ENCODE results near the gene SKI. TPM values are rescaled to one million over a fixed set of nuclear protein-coding genes. Genes with fewer than 3 reads are reported as not detected.
"Not testable (repeated sequence)": the region's sequence is repeated elsewhere in the genome, so short reads cannot be mapped to it uniquely, and the experiment has no call there.

The SKI gene
- total RNA-seq, 1 donor from 2014 or later: 26.9 TPM

GRCh38 chr1:2326524-2326923 lies 98.4 kb downstream of the SKI start:
- Histone ChIP-seq H3K4me3 (ENCODE audit: low read depth, low read length) (no peak overlapping the region), H3K27me3 (ENCODE audit: control insufficient read depth, insufficient read depth, low read length) (peaks cover 8% of the 10 kb centered on the region), H3K36me3 (ENCODE audit: control insufficient read depth, insufficient read depth, low read length) (no peaks in the 10 kb centered on the region)
- TF ChIP-seq CTCF (IDR thresholded peaks at IDR 0.05; ENCODE audit: insufficient read depth, low read length, poor library complexity, severe bottlenecking): no peak
- no peak for DNase-seq (ENCODE audit: low read depth)

GRCh38 chr1:2327162-2327561 lies 99.0 kb downstream of the SKI start:
- H3K4me3 ChIP-seq (ENCODE audit: low read depth, low read length): not testable (repeated sequence)

DNA sequence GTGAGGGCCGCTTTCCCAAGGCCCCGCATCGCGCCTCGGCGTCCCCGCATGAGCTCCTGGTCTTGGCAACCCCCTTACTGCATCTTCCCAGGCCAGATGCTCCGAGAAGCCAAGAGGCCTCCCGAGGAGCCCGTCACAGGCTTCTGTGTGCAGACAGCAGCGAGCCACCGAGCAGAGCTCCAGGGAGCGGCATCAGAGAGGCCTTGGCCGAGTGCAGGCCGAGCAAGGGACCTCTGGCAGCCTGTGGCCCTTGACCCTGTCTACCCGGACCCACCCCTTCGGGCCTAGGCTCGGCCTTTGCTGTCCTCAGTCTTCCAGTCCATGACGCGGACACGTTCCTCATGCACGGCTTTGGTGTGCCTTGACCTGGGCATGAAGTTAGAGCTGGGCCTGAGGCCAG lies 99.7 kb downstream of the SKI start:
- no peak for TF ChIP-seq CTCF (IDR thresholded peaks at IDR 0.05; ENCODE audit: insufficient read depth, low read length, poor library complexity, severe bottlenecking)
- Histone ChIP-seq H3K4me3 (ENCODE audit: low read depth, low read length) (no peak overlapping the region), H3K36me3 (ENCODE audit: control insufficient read depth, insufficient read depth, low read length) (no peaks in the 10 kb centered on the region), H3K27me3 (ENCODE audit: control insufficient read depth, insufficient read depth, low read length) (peaks cover 8% of the 10 kb centered on the region)
- no peak for DNase-seq (ENCODE audit: low read depth)

More at GRCh38 chr1:2327162-2327561, 99.0 kb downstream of the SKI start:
- H3K27me3 ChIP-seq (ENCODE audit: control insufficient read depth, insufficient read depth, low read length); DNase-seq (ENCODE audit: low read depth); H3K36me3 ChIP-seq (ENCODE audit: control insufficient read depth, insufficient read depth, low read length): not testable (repeated sequence)

DNA sequence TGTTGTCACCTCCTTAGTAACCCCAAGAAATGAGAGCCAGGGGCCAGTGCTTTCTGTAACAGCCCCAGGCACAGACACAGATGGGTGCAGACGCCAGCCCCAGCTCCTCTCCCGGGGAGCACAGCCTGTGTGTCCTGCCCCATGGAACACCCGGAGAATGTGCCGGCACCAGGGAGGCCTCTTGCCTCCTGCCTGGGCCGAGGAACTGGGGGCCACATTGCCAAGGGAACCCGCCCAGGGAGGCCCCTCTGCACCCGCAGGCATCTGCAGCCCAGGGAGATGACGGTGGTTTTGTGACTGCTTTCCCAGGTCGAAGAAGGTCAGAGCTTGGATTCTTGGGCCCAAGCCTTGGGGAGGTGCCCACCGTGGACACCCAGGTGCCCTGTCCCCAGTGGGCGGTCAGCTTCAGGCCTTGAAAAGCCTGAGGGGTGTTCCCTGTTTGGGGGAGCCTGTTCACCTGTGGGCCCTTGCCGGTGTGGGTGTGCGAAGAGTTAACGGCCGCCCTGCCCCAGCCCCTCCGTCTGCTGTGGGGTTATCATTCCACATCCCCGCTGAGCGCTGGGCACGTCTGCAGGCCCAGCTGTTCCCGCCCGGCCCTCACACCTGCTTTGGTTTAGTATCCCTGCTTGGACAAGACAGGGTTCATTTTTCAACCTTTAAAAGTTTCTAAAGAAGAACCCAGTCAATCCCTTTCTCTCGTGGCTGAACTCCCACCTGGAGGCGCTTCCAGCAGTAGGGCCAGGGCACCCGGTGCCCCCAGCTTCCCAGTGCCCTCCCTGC lies 100.7 kb downstream of the SKI start:
- peaks cover 4% of the 10 kb centered on the region for H3K27me3 ChIP-seq (ENCODE audit: control insufficient read depth, insufficient read depth, low read length)
- no peak overlapping the region for H3K4me3 ChIP-seq (ENCODE audit: low read depth, low read length)
- DNase-seq (ENCODE audit: low read depth): no peak
- TF ChIP-seq CTCF (IDR thresholded peaks at IDR 0.05; ENCODE audit: insufficient read depth, low read length, poor library complexity, severe bottlenecking): no peak
- no peaks in the 10 kb centered on the region for H3K36me3 ChIP-seq (ENCODE audit: control insufficient read depth, insufficient read depth, low read length)

GRCh38 chr1:2330035-2330434 lies 101.9 kb downstream of the SKI start:
- DNase-seq (ENCODE audit: low read depth): no peak
- TF ChIP-seq CTCF (IDR thresholded peaks at IDR 0.05; ENCODE audit: insufficient read depth, low read length, poor library complexity, severe bottlenecking): no peak
- Histone ChIP-seq H3K36me3 (ENCODE audit: control insufficient read depth, insufficient read depth, low read length) (no peaks in the 10 kb centered on the region), H3K27me3 (ENCODE audit: control insufficient read depth, insufficient read depth, low read length) (no peaks in the 10 kb centered on the region), H3K4me3 (ENCODE audit: low read depth, low read length) (no peak overlapping the region)

DNA sequence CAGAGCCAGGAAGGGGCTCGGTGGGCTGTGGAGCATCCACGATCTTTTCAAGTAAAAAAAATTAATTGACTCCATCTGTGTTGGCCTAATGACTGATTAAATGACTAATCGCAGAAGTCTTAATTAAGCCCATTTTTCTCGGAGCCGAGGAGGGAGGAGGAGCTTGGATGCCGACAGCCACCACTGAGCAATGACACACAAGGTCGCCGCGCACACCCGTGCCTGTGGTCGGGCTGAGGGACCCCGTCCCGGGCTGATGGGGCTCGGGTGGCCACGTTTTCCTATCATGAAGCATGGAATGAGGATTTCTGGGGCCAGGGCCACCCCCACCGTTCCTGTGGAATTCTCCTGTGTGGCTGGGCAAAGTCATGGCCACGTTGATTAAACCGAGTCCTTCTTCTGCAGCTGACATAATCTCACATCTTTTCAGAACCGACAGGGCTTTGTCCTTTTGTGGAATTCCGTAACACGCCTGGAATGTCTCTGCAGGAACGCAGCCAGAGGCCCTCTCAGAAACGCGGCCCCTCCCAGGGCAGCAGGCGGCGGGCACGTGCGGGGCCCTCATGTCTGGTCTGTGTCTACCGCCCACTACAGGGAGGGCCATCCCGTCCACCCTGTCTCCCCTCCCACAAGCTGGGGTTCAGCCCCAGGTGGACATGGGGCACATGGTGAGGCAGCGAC lies 102.5 kb downstream of the SKI start:
- no peak for DNase-seq (ENCODE audit: low read depth)
- TF ChIP-seq CTCF (IDR thresholded peaks at IDR 0.05; ENCODE audit: insufficient read depth, low read length, poor library complexity, severe bottlenecking): no peak
- Histone ChIP-seq H3K27me3 (ENCODE audit: control insufficient read depth, insufficient read depth, low read length) (no peaks in the 10 kb centered on the region), H3K4me3 (ENCODE audit: low read depth, low read length) (no peak overlapping the region), H3K36me3 (ENCODE audit: control insufficient read depth, insufficient read depth, low read length) (no peaks in the 10 kb centered on the region)
